Brain microvascular endothelial cell (primary cell): ENCODE data around the gene PARS2.
A peak's percentile ranks its signal among the peaks of the same experiment; 100 is the strongest.

Source experiments
- DNase-seq: peaks from one replicate; pipeline ENCODE4 v3.0.0-alpha.2; 2020
- H3K27ac ChIP-seq: fragments of 250-450 bp; sonication (Bioruptor Pico); 2 replicates; pipeline ENCODE4 v1.5.1; 2020; ENCODE audit warnings: mild to moderate bottlenecking, moderate library complexity
- H3K27me3 ChIP-seq: fragments of 250-450 bp; sonication (Bioruptor Pico); replicated peaks from 2 replicates; pipeline ENCODE4 v1.5.1; 2020; ENCODE audit warnings: mild to moderate bottlenecking
- H3K36me3 ChIP-seq: fragments of 250-450 bp; sonication (Bioruptor Pico); replicated peaks from 2 replicates; pipeline ENCODE4 v1.5.1; 2020; ENCODE audit warnings: mild to moderate bottlenecking
- H3K4me3 ChIP-seq: 2 replicates; pipeline ENCODE4 v1.5.1; 2011; ENCODE audit warnings: low read depth, mild to moderate bottlenecking, control low read depth, low read length, moderate library complexity
- in situ Hi-C: cut with HindIII; loops from 2 replicates; pipeline ENCODE4 v1.10.0; 2017; ENCODE audit warnings: low sequenced_read_pairs, low pct_ligation_motif_present
- TF ChIP-seq, protein P1 (sequence below): IDR thresholded peaks from 2 replicates; pipeline ENCODE4 v1.5.1; 2011; ENCODE audit warnings: low read depth, mild to moderate bottlenecking, moderate library complexity, low read length, control low read depth, inconsistent platforms; ENCODE audit errors: missing control alignments

Gene PARS2

DNA sequence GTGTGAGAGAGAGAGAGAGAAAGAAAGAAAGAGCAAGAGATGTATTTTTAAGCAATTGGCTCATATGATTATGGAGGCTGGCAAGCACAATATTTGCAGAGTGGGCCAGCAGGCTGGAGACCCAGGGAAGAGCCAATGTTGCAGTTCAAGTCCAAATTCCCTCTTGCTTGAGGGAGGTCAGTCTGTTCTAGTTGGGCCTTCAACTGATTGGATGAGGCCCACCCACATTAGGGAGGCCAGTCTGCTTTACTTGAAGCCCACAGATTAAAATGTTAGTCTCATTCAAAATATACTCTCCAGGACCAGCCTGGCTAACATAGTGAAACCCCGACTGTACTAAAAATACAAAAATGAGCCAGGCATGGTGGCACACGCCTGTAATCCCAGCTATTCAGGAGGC lies 8.6 kb upstream of the PARS2 start:
- Histone ChIP-seq H3K27ac (no peak overlapping the region), H3K27me3 (no peaks in the 10 kb centered on the region), H3K36me3 (no peaks in the 10 kb centered on the region), H3K4me3 (no peak overlapping the region)
- TF ChIP-seq, protein P1, sequence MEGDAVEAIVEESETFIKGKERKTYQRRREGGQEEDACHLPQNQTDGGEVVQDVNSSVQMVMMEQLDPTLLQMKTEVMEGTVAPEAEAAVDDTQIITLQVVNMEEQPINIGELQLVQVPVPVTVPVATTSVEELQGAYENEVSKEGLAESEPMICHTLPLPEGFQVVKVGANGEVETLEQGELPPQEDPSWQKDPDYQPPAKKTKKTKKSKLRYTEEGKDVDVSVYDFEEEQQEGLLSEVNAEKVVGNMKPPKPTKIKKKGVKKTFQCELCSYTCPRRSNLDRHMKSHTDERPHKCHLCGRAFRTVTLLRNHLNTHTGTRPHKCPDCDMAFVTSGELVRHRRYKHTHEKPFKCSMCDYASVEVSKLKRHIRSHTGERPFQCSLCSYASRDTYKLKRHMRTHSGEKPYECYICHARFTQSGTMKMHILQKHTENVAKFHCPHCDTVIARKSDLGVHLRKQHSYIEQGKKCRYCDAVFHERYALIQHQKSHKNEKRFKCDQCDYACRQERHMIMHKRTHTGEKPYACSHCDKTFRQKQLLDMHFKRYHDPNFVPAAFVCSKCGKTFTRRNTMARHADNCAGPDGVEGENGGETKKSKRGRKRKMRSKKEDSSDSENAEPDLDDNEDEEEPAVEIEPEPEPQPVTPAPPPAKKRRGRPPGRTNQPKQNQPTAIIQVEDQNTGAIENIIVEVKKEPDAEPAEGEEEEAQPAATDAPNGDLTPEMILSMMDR, result no peak
- DNase-seq, result no peak
- in situ Hi-C loops, result no loop called here

DNA sequence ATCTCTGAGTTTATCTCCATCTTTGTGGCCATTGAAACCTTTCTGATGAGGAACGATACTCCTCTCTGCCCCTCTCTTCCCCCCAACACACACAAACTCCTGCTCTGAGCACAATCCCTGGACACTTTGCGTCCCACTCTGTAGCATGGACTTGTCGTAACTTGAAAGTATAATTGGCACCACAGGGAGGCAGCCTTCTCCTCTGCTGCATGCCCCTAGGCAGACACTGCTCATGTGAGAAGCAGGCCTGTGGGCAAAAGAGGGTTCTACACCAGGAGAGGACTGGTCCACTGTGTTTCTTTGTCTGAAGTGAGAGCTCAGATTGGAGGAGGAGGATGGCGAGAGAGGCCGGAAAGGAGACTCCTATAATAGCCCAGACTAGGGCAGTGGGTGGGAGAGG lies 3.8 kb upstream of the PARS2 start:
- H3K36me3 ChIP-seq, result no peaks in the 10 kb centered on the region
- H3K27ac ChIP-seq, result no peak overlapping the region
- peak; percentile 3 for DNase-seq
- TF ChIP-seq, protein P1, result peak; percentile 21
- no peak overlapping the region for H3K4me3 ChIP-seq
- in situ Hi-C loops, result no loop called here
- no peaks in the 10 kb centered on the region for H3K27me3 ChIP-seq

DNA sequence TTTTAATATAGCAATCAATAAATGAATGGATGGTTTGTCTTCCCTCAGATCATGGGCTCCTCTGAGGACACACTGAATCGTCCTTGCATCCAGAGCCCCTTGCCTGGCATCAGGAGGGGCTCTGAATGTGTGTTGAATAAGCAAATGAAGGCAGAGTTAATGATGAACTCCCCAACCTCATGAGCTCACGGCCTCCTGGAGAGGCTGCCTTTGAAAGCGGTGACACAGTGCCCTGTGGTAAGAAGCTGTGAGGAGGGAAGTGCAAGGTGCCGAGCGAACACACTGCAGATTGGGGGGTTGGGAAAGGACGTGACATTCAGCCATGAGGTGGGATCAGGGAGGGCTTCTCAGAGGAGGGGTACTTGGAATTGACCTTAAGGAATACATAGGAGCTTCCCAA lies 3.2 kb upstream of the PARS2 start:
- H3K36me3 ChIP-seq, result no peaks in the 10 kb centered on the region

DNA sequence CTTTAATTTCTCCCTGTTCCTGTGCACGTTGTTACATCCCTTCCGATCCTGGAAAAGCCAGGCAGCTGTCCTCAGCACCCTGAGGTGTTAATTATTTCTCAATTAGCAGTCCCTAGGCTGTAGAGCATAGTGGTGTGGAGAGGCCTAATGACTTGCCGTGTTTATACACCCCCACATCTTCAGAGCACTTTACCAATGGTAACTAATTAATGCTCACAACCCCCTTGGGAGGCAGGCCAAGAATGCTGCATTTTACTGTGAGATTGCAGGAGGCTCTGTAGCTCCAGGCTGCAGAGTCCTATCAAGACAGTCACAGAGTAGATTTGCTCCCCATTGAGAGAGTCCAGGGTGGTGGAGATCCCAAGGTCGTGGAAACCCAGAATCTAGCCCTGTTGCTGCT lies 2.4 kb upstream of the PARS2 start:
- Histone ChIP-seq H3K27ac (no peak overlapping the region), H3K4me3 (no peak overlapping the region), H3K36me3 (no peaks in the 10 kb centered on the region), H3K27me3 (no peaks in the 10 kb centered on the region)
- no peak for DNase-seq
- in situ Hi-C loops, result no loop called here
- TF ChIP-seq, protein P1, result no peak

More for the DNA sequence above, 3.2 kb upstream of the PARS2 start:
- TF ChIP-seq, protein P1, result no peak
- in situ Hi-C loops, result no loop called here
- Histone ChIP-seq H3K4me3 (no peak overlapping the region), H3K27ac (no peak overlapping the region), H3K27me3 (no peaks in the 10 kb centered on the region)
- no peak for DNase-seq

DNA sequence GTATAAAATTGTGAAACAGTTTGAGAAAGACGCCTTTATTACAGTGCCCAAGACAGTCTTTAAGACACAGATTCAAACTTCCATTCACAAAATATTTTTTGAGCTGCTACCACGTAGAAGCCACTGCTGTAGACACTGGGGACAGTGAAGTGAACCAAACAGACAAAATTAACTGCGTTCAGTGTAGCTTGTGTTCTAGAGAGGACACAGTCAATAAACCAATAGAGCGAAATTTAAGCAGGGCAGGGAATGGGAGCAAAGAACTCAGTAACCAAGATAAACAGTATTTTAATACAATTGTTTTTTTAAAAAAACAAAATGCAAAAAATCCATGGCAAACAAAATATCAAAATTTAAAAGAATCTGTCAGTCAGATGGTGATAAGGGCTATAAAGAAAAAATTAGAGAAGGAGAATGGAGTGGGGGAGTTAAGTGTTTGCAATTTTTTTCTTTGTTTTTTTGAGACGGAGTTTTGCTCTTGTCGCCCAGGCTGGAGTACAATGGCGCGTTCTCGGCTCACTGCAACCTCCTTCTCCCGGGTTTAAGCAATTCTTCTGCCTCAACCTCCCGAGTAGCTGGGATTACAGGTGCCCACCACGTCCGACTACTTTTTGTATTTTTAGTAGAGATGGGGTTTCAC lies 719 bp upstream of the PARS2 start:
- Histone ChIP-seq H3K4me3 (peak overlapping the region; percentile 52), H3K36me3 (no peaks in the 10 kb centered on the region), H3K27ac (peak overlapping the region; percentile 12), H3K27me3 (no peaks in the 10 kb centered on the region)
- TF ChIP-seq, protein P1, result no peak
- in situ Hi-C loops, result no loop called here
- no peak for DNase-seq

DNA sequence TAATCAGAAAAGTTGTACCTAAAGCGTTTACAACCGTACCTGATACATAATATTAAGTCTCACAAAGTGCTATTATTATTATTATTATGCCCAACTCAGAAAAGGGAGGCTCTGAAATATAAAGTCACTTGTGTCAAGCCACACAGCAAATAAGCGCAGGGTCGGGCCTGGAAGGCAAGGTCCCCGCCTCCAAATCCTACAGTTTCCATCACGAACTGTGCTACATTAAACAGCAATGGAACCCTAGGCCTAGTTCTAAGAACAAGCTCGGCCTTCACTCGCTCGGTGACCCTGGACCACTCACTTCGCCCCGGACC lies 549 bp downstream of the PARS2 start:
- in situ Hi-C loops, result no loop called here
- DNase-seq, result peak; percentile 8
- Histone ChIP-seq H3K36me3 (no peaks in the 10 kb centered on the region), H3K4me3 (peak overlapping the region; percentile 98), H3K27me3 (no peaks in the 10 kb centered on the region), H3K27ac (peak overlapping the region; percentile 48)
- TF ChIP-seq, protein P1, result no peak
